WERI-Rb-1 (cell line): ENCODE data around the gene PPP1R16B.

Source experiments
- DNase-seq: peaks from one replicate; pipeline ENCODE4 v3.0.0-alpha.2; 2020
- H3K27ac ChIP-seq: fragments of 250-450 bp; sonication (Bioruptor Pico); 2 replicates; pipeline ENCODE4 v1.5.1; 2020; ENCODE audit warnings: mild to moderate bottlenecking, moderate library complexity
- H3K27me3 ChIP-seq: fragments of 250-450 bp; sonication (Bioruptor Pico); 2 replicates; pipeline ENCODE4 v1.5.1; 2021; ENCODE audit warnings: mild to moderate bottlenecking, low read depth, moderate library complexity; ENCODE audit not compliant: insufficient read depth, severe bottlenecking
- H3K36me3 ChIP-seq: fragments of 250-450 bp; sonication (Bioruptor Pico); 2 replicates; pipeline ENCODE4 v1.5.1; 2020; ENCODE audit warnings: mild to moderate bottlenecking, moderate library complexity
- H3K4me3 ChIP-seq: 2 replicates; pipeline ENCODE4 v1.5.1; 2011; ENCODE audit warnings: low read depth, mild to moderate bottlenecking, control low read depth, low read length
- H3K9me3 ChIP-seq: fragments of 250-450 bp; sonication (Bioruptor Pico); 2 replicates; pipeline ENCODE4 v1.5.1; 2021; ENCODE audit warnings: mild to moderate bottlenecking, moderate library complexity; ENCODE audit not compliant: severe bottlenecking
- TF ChIP-seq, protein P1 (sequence below): IDR thresholded peaks from 2 replicates; pipeline ENCODE4 v1.5.1; 2011; ENCODE audit warnings: low read depth, mild to moderate bottlenecking, control low read depth, inconsistent platforms, low read length

Gene PPP1R16B

GRCh38 chr20:38905375-38905774, 99.9 kb downstream of the PPP1R16B start:
- no peaks in the 10 kb centered on the region for H3K27me3 ChIP-seq

GRCh38 chr20:38907918-38908677, 102.6 kb downstream of the PPP1R16B start:
- H3K27me3 ChIP-seq: no peaks in the 10 kb centered on the region
- no peak for DNase-seq
- no peak overlapping the region for H3K4me3 ChIP-seq
- no peak overlapping the region for H3K27ac ChIP-seq
- H3K36me3 ChIP-seq: no peaks in the 10 kb centered on the region
- peaks cover 7% of the 10 kb centered on the region for H3K9me3 ChIP-seq
- TF ChIP-seq, protein P1, sequence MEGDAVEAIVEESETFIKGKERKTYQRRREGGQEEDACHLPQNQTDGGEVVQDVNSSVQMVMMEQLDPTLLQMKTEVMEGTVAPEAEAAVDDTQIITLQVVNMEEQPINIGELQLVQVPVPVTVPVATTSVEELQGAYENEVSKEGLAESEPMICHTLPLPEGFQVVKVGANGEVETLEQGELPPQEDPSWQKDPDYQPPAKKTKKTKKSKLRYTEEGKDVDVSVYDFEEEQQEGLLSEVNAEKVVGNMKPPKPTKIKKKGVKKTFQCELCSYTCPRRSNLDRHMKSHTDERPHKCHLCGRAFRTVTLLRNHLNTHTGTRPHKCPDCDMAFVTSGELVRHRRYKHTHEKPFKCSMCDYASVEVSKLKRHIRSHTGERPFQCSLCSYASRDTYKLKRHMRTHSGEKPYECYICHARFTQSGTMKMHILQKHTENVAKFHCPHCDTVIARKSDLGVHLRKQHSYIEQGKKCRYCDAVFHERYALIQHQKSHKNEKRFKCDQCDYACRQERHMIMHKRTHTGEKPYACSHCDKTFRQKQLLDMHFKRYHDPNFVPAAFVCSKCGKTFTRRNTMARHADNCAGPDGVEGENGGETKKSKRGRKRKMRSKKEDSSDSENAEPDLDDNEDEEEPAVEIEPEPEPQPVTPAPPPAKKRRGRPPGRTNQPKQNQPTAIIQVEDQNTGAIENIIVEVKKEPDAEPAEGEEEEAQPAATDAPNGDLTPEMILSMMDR: no peak

More at GRCh38 chr20:38905375-38905774, 99.9 kb downstream of the PPP1R16B start:
- DNase-seq: no peak
- Histone ChIP-seq H3K36me3 (no peaks in the 10 kb centered on the region), H3K27ac (no peak overlapping the region), H3K9me3 (peaks cover 7% of the 10 kb centered on the region), H3K4me3 (no peak overlapping the region)
- TF ChIP-seq, protein P1: no peak

DNA sequence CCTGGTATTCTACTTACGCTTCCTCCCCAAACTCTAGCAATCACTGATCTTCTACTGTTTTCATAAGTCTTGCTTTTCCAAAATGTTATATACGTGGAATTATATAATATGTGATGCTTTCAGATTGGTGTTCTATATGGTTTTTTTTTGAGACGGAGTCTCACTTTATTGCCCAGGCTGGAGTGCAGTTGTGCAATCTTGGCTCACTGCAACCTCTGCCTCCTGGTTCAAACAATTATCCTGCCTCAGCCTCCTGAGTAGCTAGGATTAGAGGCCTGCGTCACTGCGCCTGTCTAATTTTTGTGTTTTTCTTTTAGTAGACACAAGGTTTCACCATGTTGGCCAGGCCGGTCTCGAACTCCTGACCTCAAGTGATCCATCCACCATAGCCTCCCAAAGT, 109.9 kb downstream of the PPP1R16B start:
- Histone ChIP-seq H3K27ac (no peak overlapping the region), H3K36me3 (no peaks in the 10 kb centered on the region), H3K4me3 (no peak overlapping the region), H3K27me3 (no peaks in the 10 kb centered on the region), H3K9me3 (no peaks in the 10 kb centered on the region)
- DNase-seq: no peak
- TF ChIP-seq, protein P1: no peak

DNA sequence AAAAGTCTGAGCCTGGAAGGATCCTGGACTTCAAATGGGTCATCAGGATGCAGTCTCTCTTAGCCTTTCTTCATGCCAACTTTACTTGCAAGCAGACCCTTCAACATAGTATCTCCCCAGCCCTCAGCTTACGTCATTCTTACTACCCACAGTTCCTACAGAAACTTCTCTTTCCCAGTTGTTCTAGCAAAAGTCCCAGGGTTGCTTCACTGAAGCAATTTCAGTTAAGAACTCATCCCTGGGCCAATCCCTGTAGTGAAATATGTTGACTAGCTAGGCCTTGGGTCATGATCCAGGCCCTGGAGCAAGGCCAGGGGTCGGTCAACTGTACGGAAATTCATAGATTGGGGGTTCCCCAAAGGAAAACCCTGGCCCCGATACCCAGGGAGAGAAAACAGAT, 112.2 kb downstream of the PPP1R16B start:
- H3K27me3 ChIP-seq: no peaks in the 10 kb centered on the region

GRCh38 chr20:38918172-38918571, 112.7 kb downstream of the PPP1R16B start:
- no peak overlapping the region for H3K4me3 ChIP-seq
- no peak for DNase-seq
- no peaks in the 10 kb centered on the region for H3K9me3 ChIP-seq
- TF ChIP-seq, protein P1: no peak
- H3K27ac ChIP-seq: no peak overlapping the region
- no peaks in the 10 kb centered on the region for H3K27me3 ChIP-seq
- no peaks in the 10 kb centered on the region for H3K36me3 ChIP-seq

More for the DNA sequence above, 112.2 kb downstream of the PPP1R16B start:
- DNase-seq: no peak
- no peaks in the 10 kb centered on the region for H3K36me3 ChIP-seq
- H3K4me3 ChIP-seq: no peak overlapping the region
- no peak overlapping the region for H3K27ac ChIP-seq
- TF ChIP-seq, protein P1: no peak
- H3K9me3 ChIP-seq: no peaks in the 10 kb centered on the region

- Histone ChIP-seq H3K27me3 (no peaks in the 10 kb centered on the region), H3K27ac (no peak overlapping the region), H3K9me3 (no peaks in the 10 kb centered on the region), H3K4me3 (no peak overlapping the region), H3K36me3 (no peaks in the 10 kb centered on the region)
- TF ChIP-seq, protein P1: no peak
- DNase-seq: no peak
Measured at GRCh38 chr20:38919683-38920082, 114.2 kb downstream of the PPP1R16B start.
